ENCODE measurements around the gene ZDHHC5. TPM values are rescaled to one million over a fixed set of nuclear protein-coding genes. Genes with fewer than 3 reads are reported as not detected.

The ZDHHC5 gene
- total and polyA plus RNA-seq, 2 of the 4 experiments (the other 2 are of a cell fraction) = 19.4 to 45.7 TPM

GRCh38 chr11:57662893-57663292 lies 5.0 kb upstream of the ZDHHC5 start:
- Histone ChIP-seq H3K4me3 (ENCODE audit: insufficient read depth, low read depth, low read length) (no peak overlapping the region), H2BK20ac (ENCODE audit: low read depth, low read length) (no peak overlapping the region), H3K14ac (replicated peaks; ENCODE audit: low read depth, low read length) (no peak overlapping the region), H3K9me1 (ENCODE audit: insufficient read depth, low read length) (no peaks in the 10 kb centered on the region), H3K4ac (ENCODE audit: low read depth, low read length) (no peak overlapping the region), H4K20me1 (ENCODE audit: insufficient read depth, low read length) (no peaks in the 10 kb centered on the region; the same call in 1 of the 2 replicates), H3K18ac (ENCODE audit: low read depth, low read length) (no peak overlapping the region), H2AK9ac (replicated peaks; ENCODE audit: low read depth, low read length, poor library complexity) (no peak overlapping the region), H2BK120ac (ENCODE audit: low read depth, low read length) (no peak overlapping the region), H2AFZ (replicated peaks; ENCODE audit: low read length, poor library complexity) (no peak overlapping the region), H4K91ac (ENCODE audit: insufficient read depth, low read depth, low read length) (no peak overlapping the region), H3K79me1 (ENCODE audit: low read depth in 1 of 2, low read length in 2 of 2) (peaks cover 8 to 18% of the 10 kb centered on the region in 2 experiments), H3K9me3 (ENCODE audit: control insufficient read depth, insufficient read depth, low read length) (no peaks in the 10 kb centered on the region), H3K56ac (ENCODE audit: extremely low read depth, insufficient read depth, low read length) (no peak overlapping the region), H3K27ac (ENCODE audit: insufficient read depth, low read length) (no peak overlapping the region), H3K36me3 (ENCODE audit: control insufficient read depth, insufficient read depth, low read length) (peaks cover 17% of the 10 kb centered on the region), H4K8ac (ENCODE audit: low read depth in 2 of 2, low read length in 2 of 2) (no peak overlapping the region), H2BK5ac (ENCODE audit: low read depth, low read length, poor library complexity, severe bottlenecking) (no peak overlapping the region), H3K27me3 (ENCODE audit: control insufficient read depth, insufficient read depth, low read length) (no peaks in the 10 kb centered on the region), H3K4me1 (ENCODE audit: control insufficient read depth, insufficient read depth, low read length) (peaks cover 2% of the 10 kb centered on the region; the same call in 1 of the 2 replicates), H3K9ac (ENCODE audit: low read depth, low read length) (no peak overlapping the region), H4K5ac (ENCODE audit: low read depth, low read length) (no peak overlapping the region), H3K4me2 (ENCODE audit: low read depth, low read length) (no peak overlapping the region), H2AK5ac (ENCODE audit: low read depth, low read length) (no peak overlapping the region), H2BK15ac (ENCODE audit: low read depth, low read length) (no peak overlapping the region), H3K23ac (ENCODE audit: low read depth, low read length) (no peak overlapping the region)
- no CpG with 5 or more reads among the region's 4 CpGs for WGBS, 2 experiments (ENCODE audit: extremely low coverage in 2 of 2, insufficient read length in 1 of 2)
- DNase-seq (no peak), ATAC-seq (ENCODE audit: low read depth) (no peak)
- TF ChIP-seq MAFK (IDR thresholded peaks at IDR 0.05; ENCODE audit: low read depth, low read length) (no peak), CEBPB (IDR thresholded peaks at IDR 0.05; ENCODE audit: low read depth, low read length) (no peak), RFX5 (IDR thresholded peaks at IDR 0.05; ENCODE audit: low read depth, low read length) (no peak), POLR2A (IDR thresholded peaks at IDR 0.05; ENCODE audit: low read depth, low read length) (no peak), CTCF (conservative IDR thresholded peaks at IDR 0.05; ENCODE audit: low read depth, low read length) (0 out of 2 replicates have a peak, but pooled peaks have one; percentile 16)
- POLR2A ChIA-PET (ENCODE audit: unreplicated experiment) = no interaction called here
- CTCF ChIA-PET = interaction anchor here (0.6 to 0.7 kb wide), 2 partner anchors 23 to 323 kb away, joined by 4 read pairs; no protein-coding TSS in a partner anchor
- in situ Hi-C loops (cut with MboI; ENCODE audit: low sequenced_read_pairs) = no loop called here
- dilution Hi-C loops (cut with HindIII; ENCODE audit: low sequenced_read_pairs, unreplicated experiment) = no loop called here
- intact Hi-C loops (cut with micrococcal nuclease) = no loop called here
- BruUV-seq (replicated peaks) = no TSS peak
